ENCODE results near the gene ACVR1B. TPM values are rescaled to one million over a fixed set of nuclear protein-coding genes. Genes with fewer than 3 reads are reported as not detected.

Gene ACVR1B
- total RNA-seq, 1 donor from 2014 or later, result 13.8 TPM

- H2AFZ ChIP-seq (ENCODE audit: low read depth, low read length), result peak overlapping the region; percentile 70
- peak overlapping the region; percentile 91 for H3K9ac ChIP-seq (ENCODE audit: low read length)
- Mint-ChIP-seq H3K9me3 (ENCODE audit: unreplicated experiment) (peaks cover 8% of the 10 kb centered on the region), H3K27ac (ENCODE audit: unreplicated experiment) (no peak overlapping the region), H3K36me3 (ENCODE audit: low read depth, unreplicated experiment) (peaks cover 3% of the 10 kb centered on the region), H3K4me1 (ENCODE audit: low read depth, unreplicated experiment) (peaks cover 15% of the 10 kb centered on the region), H3K27me3 (ENCODE audit: low read depth, unreplicated experiment) (peaks cover 29% of the 10 kb centered on the region), H3K4me3 (ENCODE audit: unreplicated experiment) (peak overlapping the region; percentile 87)
- TF ChIP-seq EZH2 (IDR thresholded peaks at IDR 0.05; ENCODE audit: insufficient read depth, low read length) (no peak), CTCF (IDR thresholded peaks at IDR 0.05; ENCODE audit: insufficient read depth, low read depth, low read length) (no peak)
- H4K20me1 ChIP-seq (ENCODE audit: insufficient read depth, low read length), result peaks cover 38% of the 10 kb centered on the region
- peak overlapping the region; percentile 99 for H3K4me2 ChIP-seq (ENCODE audit: low read length)
- peaks cover 17% of the 10 kb centered on the region for H3K27me3 ChIP-seq (ENCODE audit: insufficient read depth, low read length)
- H3K79me2 ChIP-seq (ENCODE audit: insufficient read depth, low read length), result peaks cover 53% of the 10 kb centered on the region
- FAIRE-seq (no peak), DNase-seq (ENCODE audit: low read depth) (no peak)
- H3K4me3 ChIP-seq (ENCODE audit: insufficient read depth, low read depth, low read length), result peak overlapping the region; percentile 79
- H3K36me3 ChIP-seq (ENCODE audit: insufficient read depth, low read length), result no peaks in the 10 kb centered on the region
- peak overlapping the region; percentile 50 for H3K27ac ChIP-seq (ENCODE audit: low read depth, low read length)
- H3K4me1 ChIP-seq (ENCODE audit: insufficient read depth, low read length), result peaks cover 11% of the 10 kb centered on the region
- no peaks in the 10 kb centered on the region for H3K9me3 ChIP-seq (ENCODE audit: insufficient read depth, low read depth, low read length)
These were observed 584 bp downstream of the ACVR1B start for GRCh38 chr12:51951843-51952722.

GRCh38 chr12:51953089-51953488 is 1.6 kb downstream of the ACVR1B start:
- FAIRE-seq, result no peak
- H3K4me3 Mint-ChIP-seq (ENCODE audit: unreplicated experiment), result peak overlapping the region; percentile 87
- peaks cover 20% of the 10 kb centered on the region for H3K27me3 Mint-ChIP-seq (ENCODE audit: low read depth, unreplicated experiment)

More at GRCh38 chr12:51953089-51953488, 1.6 kb downstream of the ACVR1B start:
- no peak overlapping the region for H2AFZ ChIP-seq (ENCODE audit: low read depth, low read length)
- H4K20me1 ChIP-seq (ENCODE audit: insufficient read depth, low read length), result peaks cover 38% of the 10 kb centered on the region
- peaks cover 14% of the 10 kb centered on the region for H3K27me3 ChIP-seq (ENCODE audit: insufficient read depth, low read length)
- peaks cover 15% of the 10 kb centered on the region for H3K4me1 Mint-ChIP-seq (ENCODE audit: low read depth, unreplicated experiment)
- H3K9me3 Mint-ChIP-seq (ENCODE audit: unreplicated experiment), result peaks cover under 1% of the 10 kb centered on the region
- H3K9ac ChIP-seq (ENCODE audit: low read length), result peak overlapping the region; percentile 49
- peaks cover 63% of the 10 kb centered on the region for H3K79me2 ChIP-seq (ENCODE audit: insufficient read depth, low read length)
- H3K36me3 Mint-ChIP-seq (ENCODE audit: low read depth, unreplicated experiment), result peaks cover under 1% of the 10 kb centered on the region
- peaks cover 11% of the 10 kb centered on the region for H3K4me1 ChIP-seq (ENCODE audit: insufficient read depth, low read length)
- H3K4me2 ChIP-seq (ENCODE audit: low read length), result peak overlapping the region; percentile 99
- no peak for DNase-seq (ENCODE audit: low read depth)
- no peaks in the 10 kb centered on the region for H3K36me3 ChIP-seq (ENCODE audit: insufficient read depth, low read length)
- TF ChIP-seq EZH2 (IDR thresholded peaks at IDR 0.05; ENCODE audit: insufficient read depth, low read length) (no peak), CTCF (IDR thresholded peaks at IDR 0.05; ENCODE audit: insufficient read depth, low read depth, low read length) (no peak)
- no peak overlapping the region for H3K27ac Mint-ChIP-seq (ENCODE audit: unreplicated experiment)
- no peaks in the 10 kb centered on the region for H3K9me3 ChIP-seq (ENCODE audit: insufficient read depth, low read depth, low read length)
- peak overlapping the region; percentile 26 for H3K4me3 ChIP-seq (ENCODE audit: insufficient read depth, low read depth, low read length)
- H3K27ac ChIP-seq (ENCODE audit: low read depth, low read length), result no peak overlapping the region

Measured in astrocyte (in vitro differentiated cells and primary cell).